IMR-90 (cell line): ENCODE data around the gene TM2D1. TPM values are rescaled to one million over a fixed set of nuclear protein-coding genes. Genes with fewer than 3 reads are reported as not detected.

Source experiments
- ATAC-seq: fragments of 200-7000 bp; cut with Tn5 transposase; 2 replicates; pipeline ENCODE4 v1.9.1; 2020; ENCODE audit warnings: low read depth, mild to moderate bottlenecking, moderate library complexity
- BruUV-seq: library from RNA; stranded (reverse); fragments of 400-500 nt; replicated peaks from 2 replicates; lab custom pipeline; 2021; lab: Mats Ljungman, UMichigan
- CTCF ChIA-PET: fragments of 300-600 bp; formaldehyde crosslinking; extraction: SDS; loops from one replicate; lab custom pipeline; 2021; ENCODE audit warnings: antibody characterized with exemption; lab: Yijun Ruan, JAX
- POLR2A ChIA-PET: fragments of 300-600 bp; sonication (Branson Sonifier 250); formaldehyde crosslinking; loops from one replicate; lab custom pipeline; 2022; ENCODE audit warnings: antibody characterized with exemption; ENCODE audit not compliant: unreplicated experiment; lab: Charles Lee
- DNase-seq: peaks from one replicate; pipeline ENCODE4 v3.0.0; 2013
- H2AFZ ChIP-seq: replicated peaks from 2 replicates; pipeline ENCODE3; 2013; ENCODE audit warnings: low read length, mild to moderate bottlenecking; ENCODE audit not compliant: poor library complexity
- H2AK5ac ChIP-seq: 2 replicates; pipeline ENCODE4 v1.6.1; 2013; ENCODE audit warnings: low read depth, low read length, inconsistent platforms
- H2AK9ac ChIP-seq: replicated peaks from 2 replicates; pipeline ENCODE3; 2013; ENCODE audit warnings: mild to moderate bottlenecking, low read depth, low read length, moderate library complexity; ENCODE audit not compliant: poor library complexity
- H2BK120ac ChIP-seq: 2 replicates; pipeline ENCODE4 v1.6.1; 2013; ENCODE audit warnings: low read depth, low read length, inconsistent platforms
- H2BK15ac ChIP-seq: 3 replicates; pipeline ENCODE4 v1.6.1; 2013; ENCODE audit warnings: low read depth, low read length, inconsistent platforms
- H2BK20ac ChIP-seq: 2 replicates; pipeline ENCODE4 v1.6.1; 2013; ENCODE audit warnings: low read depth, mild to moderate bottlenecking, inconsistent platforms, low read length, moderate library complexity
- H2BK5ac ChIP-seq: 2 replicates; pipeline ENCODE4 v1.6.1; 2013; ENCODE audit warnings: mild to moderate bottlenecking, low read depth, low read length, inconsistent platforms; ENCODE audit not compliant: poor library complexity, severe bottlenecking
- H3K14ac ChIP-seq: replicated peaks from 2 replicates; pipeline ENCODE4 v1.6.1; 2013; ENCODE audit warnings: low read depth, low read length, inconsistent platforms
- H3K18ac ChIP-seq: 2 replicates; pipeline ENCODE4 v1.6.1; 2013; ENCODE audit warnings: low read depth, low read length, control low read depth
- H3K23ac ChIP-seq: 2 replicates; pipeline ENCODE4 v1.6.1; 2013; ENCODE audit warnings: low read depth, low read length, inconsistent platforms
- H3K27ac ChIP-seq: 2 replicates; pipeline ENCODE4 v1.5.1; 2013; ENCODE audit warnings: mild to moderate bottlenecking, control low read depth, low read length; ENCODE audit not compliant: insufficient read depth
- H3K27me3 ChIP-seq: 2 replicates; pipeline ENCODE4 v1.6.1; 2013; ENCODE audit warnings: low read length; ENCODE audit not compliant: control insufficient read depth, insufficient read depth
- H3K36me3 ChIP-seq: 2 replicates; pipeline ENCODE4 v1.6.1; 2013; ENCODE audit warnings: low read length, mixed read lengths; ENCODE audit not compliant: control insufficient read depth, insufficient read depth
- H3K4ac ChIP-seq: 2 replicates; pipeline ENCODE4 v1.6.1; 2013; ENCODE audit warnings: low read depth, low read length, inconsistent platforms
- H3K4me1 ChIP-seq: 2 replicates; pipeline ENCODE4 v1.6.1; 2013; ENCODE audit warnings: low read length, mixed read lengths; ENCODE audit not compliant: control insufficient read depth, insufficient read depth
- H3K4me2 ChIP-seq: 2 replicates; pipeline ENCODE4 v1.6.1; 2013; ENCODE audit warnings: low read depth, mild to moderate bottlenecking, control low read depth, low read length, moderate library complexity
- H3K4me3 ChIP-seq: 2 replicates; pipeline ENCODE4 v1.5.1; 2013; ENCODE audit warnings: low read depth, mild to moderate bottlenecking, control low read depth, low read length, moderate library complexity; ENCODE audit not compliant: insufficient read depth
- H3K56ac ChIP-seq: 2 replicates; pipeline ENCODE4 v1.6.1; 2013; ENCODE audit warnings: low read length, inconsistent platforms; ENCODE audit not compliant: insufficient read depth; ENCODE audit errors: extremely low read depth
- H3K79me1 ChIP-seq, 2 experiments: 2 replicates each; pipeline ENCODE4 v1.6.1; 2013; ENCODE audit warnings: low read length in 2 of 2, inconsistent platforms in 1 of 2, low read depth in 1 of 2
- H3K9ac ChIP-seq: 2 replicates; pipeline ENCODE4 v1.6.1; 2013; ENCODE audit warnings: low read depth, low read length, control low read depth
- H3K9me1 ChIP-seq: 2 replicates; pipeline ENCODE4 v1.6.1; 2013; ENCODE audit warnings: low read length, inconsistent platforms; ENCODE audit not compliant: insufficient read depth
- H3K9me3 ChIP-seq: 2 replicates; pipeline ENCODE4 v1.6.1; 2013; ENCODE audit warnings: low read length; ENCODE audit not compliant: control insufficient read depth, insufficient read depth
- H4K20me1 ChIP-seq: 2 replicates; pipeline ENCODE4 v1.6.1; 2013; ENCODE audit warnings: low read length, inconsistent platforms; ENCODE audit not compliant: insufficient read depth
- H4K5ac ChIP-seq: 2 replicates; pipeline ENCODE4 v1.6.1; 2013; ENCODE audit warnings: mild to moderate bottlenecking, low read depth, low read length, control low read depth
- H4K8ac ChIP-seq, 2 experiments: 2 replicates each; pipeline ENCODE4 v1.6.1; 2013; ENCODE audit warnings: low read depth in 2 of 2, low read length in 2 of 2, control low read depth in 1 of 2, inconsistent platforms in 1 of 2
- H4K91ac ChIP-seq: 2 replicates; pipeline ENCODE4 v1.6.1; 2013; ENCODE audit warnings: low read depth, low read length, inconsistent platforms; ENCODE audit not compliant: insufficient read depth
- BHLHE40 ChIP-seq: fragments of 150-350 bp; IDR thresholded peaks from 2 replicates; pipeline ENCODE4 v1.6.1; 2016; ENCODE audit warnings: mild to moderate bottlenecking, low read depth, low read length
- CEBPB ChIP-seq: IDR thresholded peaks from 2 replicates; pipeline ENCODE4 v1.6.1; 2012; ENCODE audit warnings: low read depth, low read length, improper control_type of control experiment
- CHD1 ChIP-seq: IDR thresholded peaks from 2 replicates; pipeline ENCODE4 v1.6.1; 2012; ENCODE audit warnings: low read depth, low read length, improper control_type of control experiment
- CTCF ChIP-seq: conservative IDR thresholded peaks from 2 replicates; pipeline ENCODE4 v1.5.1; 2012; ENCODE audit warnings: mild to moderate bottlenecking, low read depth, low read length, improper control_type of control experiment
- MXI1 ChIP-seq: IDR thresholded peaks from 2 replicates; pipeline ENCODE4 v1.6.1; 2012; ENCODE audit warnings: low read depth, mild to moderate bottlenecking, low read length, moderate library complexity, borderline replicate concordance
- POLR2A ChIP-seq: IDR thresholded peaks from 2 replicates; pipeline ENCODE4 v1.6.1; 2012; ENCODE audit warnings: mild to moderate bottlenecking, low read depth, low read length
- RCOR1 ChIP-seq: IDR thresholded peaks from 2 replicates; pipeline ENCODE4 v1.6.1; 2012; ENCODE audit warnings: mild to moderate bottlenecking, low read length, improper control_type of control experiment; ENCODE audit not compliant: insufficient replicate concordance
- RFX5 ChIP-seq: IDR thresholded peaks from 2 replicates; pipeline ENCODE4 v1.8.0; 2012; ENCODE audit warnings: low read depth, mild to moderate bottlenecking, low read length, moderate library complexity
- USF2 ChIP-seq: fragments of 150-350 bp; IDR thresholded peaks from 2 replicates; pipeline ENCODE4 v1.6.1; 2017; ENCODE audit warnings: mild to moderate bottlenecking, antibody characterized with exemption, low read length, low read depth
- WGBS, 2 experiments: methylation state at CpG; one replicate each; pipeline versions ENCODE4 v1.1.5 to v1.1.7; 2013; ENCODE audit warnings: missing lambda C conversion rate in 2 of 2; ENCODE audit not compliant: insufficient read length in 1 of 2; ENCODE audit errors: extremely low coverage in 2 of 2; 5-methylcytosine and 5-hydroxymethylcytosine counted together
- dilution Hi-C: fragments of 300-500 bp; cut with HindIII; formaldehyde crosslinking; loops from one replicate; pipeline ENCODE4 v1.14.3; 2018; ENCODE audit warnings: low sequenced_read_pairs; ENCODE audit not compliant: unreplicated experiment
- in situ Hi-C: fragments of 300-500 bp; cut with MboI; formaldehyde crosslinking; loops from 3 replicates; pipeline ENCODE4 v1.14.3; 2019; ENCODE audit warnings: low sequenced_read_pairs, inconsistent platforms, mixed read lengths
- intact Hi-C: fragments of 100-400 bp; cut with micrococcal nuclease; formaldehyde crosslinking; loops from 2 replicates; pipeline ENCODE4 v1.10.0; 2022
- polyA plus RNA-seq, 3 experiments: library from polyadenylated mRNA; depleted of rRNA; stranded (reverse); fragments of >200 nt; gene quantifications; 2 replicates each; pipeline ENCODE4 v1.2.3, GENCODE V29; 2012; ENCODE audit warnings: low replicate concordance in 1 of 3
- total RNA-seq: library from RNA; depleted of rRNA; stranded (reverse); fragments of >200 nt; gene quantifications from 2 replicates; pipeline ENCODE4 v1.2.3, GENCODE V29; 2012

Gene TM2D1
- total and polyA plus RNA-seq, 2 of the 4 experiments (the other 2 are of a cell fraction), result 14.3 to 32.7 TPM

- no peak overlapping the region for H3K27ac ChIP-seq
- no peak overlapping the region for H3K4me2 ChIP-seq
- no peak overlapping the region for H4K5ac ChIP-seq
- H4K91ac ChIP-seq, result no peak overlapping the region
- H3K18ac ChIP-seq, result no peak overlapping the region
- no peak overlapping the region for H2AFZ ChIP-seq
- intact Hi-C loops, result loop anchor here (5.0 kb wide), 1 partner anchor 125 kb away; no protein-coding TSS in a partner anchor
- no peak overlapping the region for H2AK5ac ChIP-seq
- ChIA-PET CTCF (no interaction called here), POLR2A (no interaction called here)
- no peaks in the 10 kb centered on the region for H3K9me3 ChIP-seq
- H3K9me1 ChIP-seq, result no peaks in the 10 kb centered on the region
- no peaks in the 10 kb centered on the region for H3K36me3 ChIP-seq
- no peak overlapping the region for H2BK15ac ChIP-seq
- no peak overlapping the region for H3K23ac ChIP-seq
- peaks cover 0 to 13% of the 10 kb centered on the region in 2 experiments; a peak in 2 of 4 replicates for H3K79me1 ChIP-seq
- no TSS peak for BruUV-seq
- WGBS, 2 experiments, result no CpG with 5 or more reads among the region's 3 CpGs
- TF ChIP-seq POLR2A (no peak), CHD1 (no peak), CEBPB (no peak), RCOR1 (no peak), BHLHE40 (no peak), MXI1 (no peak), RFX5 (no peak), USF2 (no peak), CTCF (no peak)
- no peak overlapping the region for H4K8ac ChIP-seq
- H3K4me3 ChIP-seq, result no peak overlapping the region
- no peaks in the 10 kb centered on the region for H4K20me1 ChIP-seq
- in situ Hi-C loops, result no loop called here
- no peak overlapping the region for H3K14ac ChIP-seq
- dilution Hi-C loops, result no loop called here
- no peak overlapping the region for H2BK5ac ChIP-seq
- H3K4ac ChIP-seq, result no peak overlapping the region
- ATAC-seq (no peak), DNase-seq (no peak)
- H3K4me1 ChIP-seq, result peaks cover 3% of the 10 kb centered on the region; the same call in 1 of the 2 replicates
- no peak overlapping the region for H2BK20ac ChIP-seq
- H3K56ac ChIP-seq, result no peak overlapping the region
- H3K27me3 ChIP-seq, result no peaks in the 10 kb centered on the region
- H2AK9ac ChIP-seq, result no peak overlapping the region
- H3K9ac ChIP-seq, result no peak overlapping the region
- no peak overlapping the region for H2BK120ac ChIP-seq
These were observed 2.6 kb upstream of the TM2D1 start for GRCh38 chr1:61727544-61727943.
